Measurements from ENCODE around the gene CDH23.

Gene CDH23

DNA sequence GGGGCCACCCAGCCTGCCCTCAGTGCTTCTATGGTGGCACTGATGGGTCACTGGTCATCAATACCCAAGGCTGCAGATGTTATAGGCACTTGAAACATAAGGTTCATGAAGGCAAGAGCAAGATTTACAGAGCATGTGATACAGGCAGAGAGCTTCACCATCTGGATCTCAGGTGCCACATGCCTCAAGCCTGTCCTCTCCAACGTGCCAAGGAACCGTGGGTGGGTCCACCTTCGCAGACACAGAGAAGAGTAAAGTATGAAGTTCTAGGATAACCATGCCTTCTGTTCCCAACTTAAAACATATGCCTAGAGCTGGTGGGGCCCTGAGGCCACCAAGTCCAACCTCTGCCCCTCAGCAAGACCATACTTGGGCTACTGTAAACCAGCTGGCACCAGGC, 26.7 kb upstream of the CDH23 start:
- DNase-seq (ENCODE audit: low read depth): no peak

DNA sequence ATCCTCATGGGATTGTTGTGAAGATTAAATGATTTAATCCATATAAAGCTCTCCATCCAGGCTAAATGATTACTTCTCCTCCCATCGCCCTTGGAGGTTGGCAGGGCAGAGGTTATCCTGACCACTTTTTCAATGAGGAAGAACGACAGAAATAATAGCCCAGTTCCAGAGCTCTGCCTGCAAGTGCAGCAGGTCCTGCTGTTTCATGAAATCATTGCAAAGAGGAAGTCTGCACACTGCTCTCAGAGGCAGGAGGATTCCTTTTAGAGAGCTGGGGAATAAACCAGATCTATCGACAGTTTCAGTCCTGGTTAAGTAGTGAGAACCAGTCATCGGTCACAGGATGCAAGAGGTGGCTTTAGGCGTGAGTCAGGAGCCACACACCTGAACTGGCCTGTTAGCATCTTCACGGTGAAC, 25.0 kb upstream of the CDH23 start:
- DNase-seq (ENCODE audit: low read depth): no peak

DNA sequence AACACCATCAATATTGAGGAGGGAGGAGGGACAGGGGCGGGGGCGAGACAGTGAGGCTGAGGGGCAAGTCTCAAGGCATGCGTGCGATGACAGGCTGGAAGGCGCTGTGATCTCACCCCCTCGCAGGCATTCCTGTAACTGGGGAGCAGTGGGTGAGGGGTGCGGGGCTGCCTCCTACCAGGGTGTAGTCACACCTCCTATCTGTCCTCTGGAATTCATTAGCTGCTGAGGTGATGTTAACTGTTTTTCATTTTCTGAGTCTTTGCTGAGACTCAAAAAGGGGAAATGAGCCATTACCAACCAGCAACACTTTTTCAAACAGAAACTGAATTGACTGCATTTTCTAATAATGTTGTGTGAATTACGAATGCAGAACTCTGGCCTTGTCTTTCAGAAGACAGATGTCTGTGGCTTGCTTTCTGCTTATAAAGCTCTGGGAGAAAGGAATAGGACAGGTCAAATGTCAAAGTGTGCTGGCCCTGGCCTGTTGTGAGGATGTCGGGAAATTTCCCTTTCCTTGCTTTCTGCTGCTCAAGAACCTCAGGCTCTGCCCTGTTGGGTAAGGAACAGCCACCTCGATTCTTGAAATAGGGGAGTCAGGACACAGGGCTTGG, 23.7 kb upstream of the CDH23 start:
- DNase-seq (ENCODE audit: low read depth): no peak

DNA sequence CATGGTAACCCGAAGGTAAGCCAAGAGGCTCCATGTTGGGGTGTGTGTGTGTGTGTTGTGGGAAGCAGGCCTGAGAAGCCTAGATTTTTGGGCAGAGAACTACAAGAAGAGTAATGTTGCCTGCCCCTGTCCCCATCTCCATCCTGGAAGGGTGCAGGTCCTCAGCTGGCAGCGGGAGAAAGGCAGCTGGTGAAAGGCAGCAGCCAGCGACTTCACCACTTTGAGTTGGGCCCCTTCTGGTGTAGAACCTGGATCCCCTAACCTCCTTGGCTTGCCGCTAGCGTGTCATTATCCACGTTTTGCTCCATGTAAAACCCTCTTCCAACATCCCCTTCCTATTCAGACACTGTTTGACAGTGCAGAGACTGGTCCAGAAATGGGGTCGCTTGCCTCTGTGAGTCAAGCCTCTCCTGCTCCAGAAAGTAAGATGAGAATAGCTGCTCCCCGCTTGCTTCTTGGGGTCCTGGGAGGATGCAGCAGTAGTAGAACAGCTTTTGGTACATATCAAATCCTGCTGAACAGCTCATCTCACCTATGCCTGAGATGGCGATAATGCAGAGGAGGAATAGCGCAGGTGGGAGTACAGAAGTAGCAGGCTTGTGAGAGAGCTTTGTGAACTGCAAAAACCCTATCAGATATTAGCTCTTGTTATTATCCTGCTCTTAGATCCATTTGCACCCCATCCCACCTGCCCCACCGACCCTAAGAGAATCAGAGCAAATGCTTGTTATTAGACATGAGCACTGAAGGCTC, 22.1 kb upstream of the CDH23 start:
- no peak for DNase-seq (ENCODE audit: low read depth)

DNA sequence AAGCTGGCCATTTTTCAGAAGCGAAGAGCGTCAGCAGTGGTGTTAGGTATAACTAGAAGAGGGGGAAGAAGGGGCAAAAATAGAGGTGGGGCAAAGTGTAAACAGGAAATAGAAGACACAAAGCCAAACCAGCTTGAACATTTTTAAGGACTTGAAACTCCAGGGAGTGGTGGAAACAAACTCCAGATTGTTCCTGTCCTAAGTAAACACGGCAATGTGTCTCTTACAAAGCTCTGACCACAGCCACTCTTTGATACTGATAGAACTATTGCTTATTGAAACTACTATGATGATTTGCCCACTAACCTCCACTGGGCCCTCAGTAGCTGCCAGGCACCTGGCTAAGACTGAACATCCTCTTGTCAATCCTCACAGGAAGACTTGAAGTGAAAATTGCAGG, 20.8 kb upstream of the CDH23 start:
- DNase-seq (ENCODE audit: low read depth): no peak

DNA sequence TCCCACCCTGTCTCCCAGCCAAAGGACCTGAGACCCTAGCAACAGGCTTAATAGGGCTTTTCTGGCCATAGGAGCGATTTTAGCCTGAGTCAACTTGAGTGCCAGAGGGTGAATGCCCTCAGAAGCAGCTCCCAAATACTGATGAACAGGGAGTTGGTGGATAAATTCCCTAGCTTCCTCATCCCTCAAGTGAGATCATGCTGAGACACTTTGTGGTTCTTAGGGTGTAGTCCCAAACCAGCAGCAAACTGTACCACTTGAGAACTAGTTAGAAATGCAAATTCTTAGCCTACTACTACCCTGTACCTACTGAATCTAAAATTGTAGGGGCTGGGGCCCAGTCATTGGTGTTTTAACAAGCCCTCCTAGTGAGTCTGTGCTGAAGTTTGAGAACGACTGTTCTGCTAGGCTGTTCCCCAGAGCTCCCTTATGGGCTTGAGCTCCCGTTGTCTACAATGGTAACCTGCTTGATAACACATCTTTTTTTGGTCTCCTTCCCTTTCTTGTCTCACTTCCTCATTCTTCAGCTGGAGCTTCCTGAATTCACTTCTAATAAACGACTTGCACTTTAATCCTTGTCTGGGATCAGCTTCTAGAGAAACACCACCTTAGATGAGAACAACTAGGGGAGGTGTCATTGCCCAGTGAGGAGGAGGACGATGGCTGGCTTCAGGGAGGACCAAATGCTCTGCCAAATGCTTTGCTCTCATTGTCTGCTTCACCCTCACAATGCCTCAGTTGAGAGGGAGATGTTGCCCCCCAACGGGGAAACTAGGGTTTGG, 18.2 kb upstream of the CDH23 start:
- no peak for DNase-seq (ENCODE audit: low read depth)

DNA sequence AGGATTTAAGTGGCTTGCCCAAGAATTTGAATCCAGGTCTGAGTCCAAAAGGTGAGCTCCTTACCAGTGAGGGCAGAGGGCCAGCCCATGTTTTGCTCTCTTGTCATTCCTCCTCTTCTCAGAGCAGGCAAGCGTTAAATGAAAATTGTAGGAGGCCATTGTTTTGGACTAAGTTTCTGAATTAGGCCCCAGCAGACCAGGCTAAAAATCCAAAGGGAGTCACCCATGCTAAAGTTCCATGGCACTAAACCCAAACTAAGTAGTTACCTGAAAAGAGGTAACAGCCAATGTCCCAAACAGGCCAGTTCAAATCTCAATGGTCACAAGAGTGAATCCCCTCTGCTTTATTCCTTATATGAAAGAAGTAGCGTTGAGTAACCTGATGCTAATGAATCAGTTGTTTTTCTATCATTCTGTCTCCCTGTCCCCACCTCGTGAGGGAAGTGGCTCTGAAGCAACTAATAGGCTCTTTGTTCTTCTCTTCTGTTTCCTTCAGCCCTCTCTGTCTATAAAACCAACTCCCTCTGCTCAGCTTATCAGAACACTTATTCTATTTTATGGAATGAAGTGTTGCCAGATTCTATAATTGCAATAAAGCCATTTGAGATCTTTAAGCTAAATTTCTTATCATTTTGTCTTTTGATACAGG, 17.5 kb upstream of the CDH23 start:
- no peak for DNase-seq (ENCODE audit: low read depth)

DNA sequence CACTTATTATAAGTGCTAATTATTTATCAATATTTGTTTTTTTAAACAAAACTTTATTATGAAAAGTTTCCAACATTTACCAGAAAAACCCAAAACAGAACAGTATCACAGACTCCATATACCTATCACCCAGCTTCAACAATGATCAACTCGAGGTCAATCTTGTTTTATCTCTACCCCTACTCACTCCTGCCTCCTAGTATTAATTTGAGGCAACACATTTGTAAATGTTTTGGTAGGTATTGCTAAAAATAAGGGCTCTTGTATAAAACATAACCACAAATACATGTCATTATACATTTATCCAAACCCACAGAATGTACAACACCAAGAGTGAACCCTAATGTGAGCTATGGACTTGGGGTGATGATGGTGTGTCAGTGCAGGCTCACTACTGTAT, 15.9 kb upstream of the CDH23 start:
- no peak for DNase-seq (ENCODE audit: low read depth)

DNA sequence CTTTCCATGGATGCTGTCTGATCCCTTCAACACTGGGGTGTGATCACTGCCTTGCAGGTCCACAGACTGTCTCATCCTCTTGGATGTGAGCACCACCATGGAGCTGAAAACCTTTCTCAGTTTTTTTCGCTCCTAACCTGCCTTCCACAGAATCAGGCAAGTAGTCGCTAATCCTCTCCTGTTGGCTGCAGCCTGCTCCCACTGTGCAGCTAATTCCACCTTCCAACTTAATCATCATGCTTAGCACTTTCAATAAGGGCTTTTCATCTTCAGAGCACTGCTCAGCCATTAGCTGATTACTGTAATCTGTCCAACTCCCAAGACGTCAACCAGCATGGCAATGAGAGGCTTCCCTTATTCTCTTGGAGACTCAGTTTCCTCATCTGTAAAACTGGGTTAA, 15.1 kb upstream of the CDH23 start:
- DNase-seq (ENCODE audit: low read depth): no peak

DNA sequence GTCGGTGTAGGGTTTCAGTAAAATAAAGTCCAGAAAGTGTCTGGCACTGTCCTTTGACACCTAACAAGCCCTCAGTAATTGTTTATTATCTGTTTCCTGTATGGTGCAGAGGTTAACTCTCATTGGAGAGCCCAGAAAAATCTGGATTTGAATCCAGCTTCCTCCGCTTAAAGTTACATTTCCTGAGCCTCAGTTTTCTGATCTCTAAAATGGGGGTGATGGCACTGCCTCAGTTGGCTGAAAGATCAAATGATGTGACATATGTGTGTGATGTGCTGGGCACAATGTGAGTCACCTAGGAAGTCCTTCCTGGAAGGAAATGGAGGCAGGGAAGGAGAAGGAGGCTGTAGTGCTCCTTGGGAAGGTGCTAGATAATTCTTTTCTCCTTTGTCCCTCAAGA, 14.7 kb upstream of the CDH23 start:
- DNase-seq (ENCODE audit: low read depth): no peak

DNA sequence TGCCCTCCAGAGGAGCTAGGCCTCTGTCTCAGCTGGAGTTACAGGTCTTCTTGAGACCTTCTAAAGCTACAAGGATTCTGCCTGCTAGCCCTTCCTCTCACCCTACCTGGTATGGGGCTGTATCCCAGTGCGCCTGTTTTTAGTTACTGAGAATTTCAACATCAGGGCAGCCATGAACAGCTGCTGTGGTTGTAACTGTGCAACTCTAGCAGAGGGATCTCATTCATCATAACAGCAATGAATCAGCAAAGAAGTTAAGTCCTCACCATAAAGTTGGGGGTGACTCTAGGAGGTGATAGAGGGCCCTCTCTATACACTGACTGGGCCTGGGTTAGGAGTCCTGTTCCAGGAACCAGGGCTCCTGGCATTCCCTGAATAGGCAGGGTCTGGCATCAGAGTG, 14.0 kb upstream of the CDH23 start:
- DNase-seq (ENCODE audit: low read depth): no peak

DNA sequence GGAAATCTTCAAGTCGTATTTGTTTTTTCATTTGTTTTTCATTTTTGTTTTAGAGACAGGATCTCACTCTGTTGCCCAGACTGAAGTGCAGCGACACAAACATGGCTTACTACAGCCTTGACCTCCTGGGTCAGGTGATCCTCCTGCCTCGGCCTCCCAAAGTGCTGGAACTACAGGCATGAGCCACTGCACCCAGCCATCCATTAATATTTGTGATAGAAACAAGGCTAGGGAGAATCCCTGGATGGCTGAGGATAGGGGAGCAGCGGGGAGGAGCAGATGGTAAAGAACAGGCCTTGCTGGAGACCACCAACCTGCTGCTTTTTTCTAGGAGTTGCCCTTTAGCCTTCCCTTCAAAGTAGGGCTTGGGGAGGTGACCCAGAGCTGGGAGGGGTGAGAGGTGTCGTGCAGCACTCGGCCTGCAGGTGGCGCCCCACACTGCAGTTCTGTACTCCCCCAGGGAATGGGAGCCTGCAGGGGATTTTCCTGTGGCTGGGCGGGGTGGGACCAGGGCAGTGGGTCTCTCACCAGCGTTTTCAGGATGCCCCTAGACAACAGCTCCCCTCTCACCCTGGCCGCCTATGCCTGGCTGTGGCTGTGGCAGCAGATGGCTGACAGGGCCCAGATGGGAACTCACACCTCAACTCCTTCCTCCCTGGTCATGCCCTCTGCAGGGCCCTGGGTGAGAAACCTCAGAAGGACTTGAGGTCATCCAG, 12.6 kb upstream of the CDH23 start:
- DNase-seq (ENCODE audit: low read depth): peak; percentile 57

DNA sequence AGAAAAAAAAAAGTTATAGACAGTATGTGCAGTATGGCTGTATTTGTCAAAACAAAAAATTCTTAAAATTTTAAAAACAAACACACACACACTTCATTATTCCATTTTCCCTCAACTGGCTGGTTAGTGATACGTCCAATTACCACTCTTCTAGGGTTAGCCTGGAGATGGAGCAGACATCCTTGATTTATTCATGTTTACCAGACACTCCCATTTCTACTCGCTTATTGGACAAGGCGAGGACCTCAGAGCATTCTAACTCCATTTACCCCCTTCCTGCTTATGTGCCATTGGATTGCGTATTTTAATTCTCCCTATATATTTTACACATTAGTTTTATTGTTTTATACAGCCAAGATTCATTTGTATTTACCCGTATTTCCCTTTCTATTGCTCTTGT, 8.5 kb upstream of the CDH23 start:
- no peak for DNase-seq (ENCODE audit: low read depth)

DNA sequence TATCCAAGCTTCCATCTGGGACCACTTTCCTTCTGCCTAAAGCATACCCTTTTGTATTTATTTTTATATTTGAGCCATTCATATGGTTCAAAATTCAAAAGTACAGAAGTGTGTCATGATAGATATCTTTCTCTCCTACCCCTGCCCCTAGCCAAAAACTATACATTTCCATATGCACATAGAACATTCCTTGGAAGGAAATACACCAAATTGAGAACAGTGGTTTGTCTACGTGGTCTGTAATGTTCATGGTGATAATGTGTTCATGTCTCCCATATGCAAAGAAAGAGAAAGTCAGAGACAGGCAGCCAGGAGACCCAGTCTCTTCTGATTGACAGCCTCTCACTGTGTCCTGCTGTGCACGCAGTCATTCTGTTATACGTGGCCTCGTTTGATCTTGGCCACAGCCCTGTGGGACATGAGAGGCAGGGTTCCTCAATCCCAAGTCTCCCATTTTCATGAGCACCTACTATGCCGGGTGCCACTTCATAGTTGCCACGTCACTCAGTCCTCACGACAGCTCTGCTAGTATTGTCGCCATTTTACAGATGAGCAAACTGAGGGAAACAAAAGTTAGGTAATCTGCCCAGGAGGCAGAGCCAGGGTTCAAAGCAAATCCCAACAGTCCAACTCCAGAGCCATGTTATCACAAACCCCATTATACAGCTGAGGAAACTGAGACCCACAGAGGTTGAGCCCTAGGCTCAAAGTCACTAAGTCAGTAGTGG, 8.0 kb upstream of the CDH23 start:
- DNase-seq (ENCODE audit: low read depth): no peak

DNA sequence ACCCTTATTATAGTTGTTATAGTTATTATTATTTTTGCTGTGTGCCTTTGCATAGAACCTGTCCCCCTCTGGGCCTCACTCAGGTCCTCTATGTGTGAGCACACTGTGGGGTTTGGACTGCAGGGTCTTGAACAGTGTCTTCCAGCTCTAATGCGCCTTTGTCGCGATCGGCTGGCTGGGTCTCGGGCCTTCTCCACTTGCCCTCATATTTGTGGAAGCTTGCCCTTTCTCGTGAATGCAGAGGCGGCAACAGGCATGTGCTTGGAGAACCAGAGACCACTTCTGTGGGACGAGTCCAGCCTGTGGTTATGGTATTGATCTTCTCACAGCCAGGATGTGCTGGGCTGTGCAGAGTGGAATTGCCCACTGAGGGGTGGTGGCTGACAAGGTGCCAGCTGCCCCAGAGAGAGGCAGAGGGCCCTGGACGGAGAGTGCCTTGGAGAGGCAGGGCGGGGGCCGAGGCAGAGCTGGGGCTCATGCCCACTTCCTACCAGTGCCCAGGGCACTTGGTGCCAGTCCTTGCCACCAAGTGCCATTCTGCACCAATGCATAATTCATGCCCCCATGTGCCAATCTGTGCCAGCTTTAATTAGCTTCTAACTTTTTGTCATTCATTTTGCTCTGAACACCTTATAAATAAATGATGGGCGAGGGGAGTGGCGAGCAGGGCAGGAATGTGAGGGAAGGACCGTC, 6.8 kb upstream of the CDH23 start:
- DNase-seq (ENCODE audit: low read depth): no peak

DNA sequence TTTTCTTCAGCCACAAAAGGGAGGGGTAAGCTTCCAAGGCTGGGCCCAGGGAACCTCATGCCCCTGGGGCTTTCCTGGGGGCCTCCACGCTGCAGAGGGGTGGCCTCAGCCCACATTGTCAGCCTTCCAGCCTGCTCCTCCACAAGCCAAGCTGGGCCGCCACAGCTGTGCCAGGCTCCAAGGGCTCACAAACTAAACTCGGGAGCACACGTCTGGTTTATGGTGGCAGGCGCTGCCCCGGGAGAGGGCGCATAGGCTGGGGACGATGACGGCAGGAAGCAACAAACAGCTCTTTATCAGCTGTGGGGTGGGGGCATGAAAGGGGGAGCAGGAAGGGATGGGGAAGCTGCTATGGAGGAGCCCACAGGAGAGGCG, 6.3 kb upstream of the CDH23 start:
- no peak for DNase-seq (ENCODE audit: low read depth)

DNA sequence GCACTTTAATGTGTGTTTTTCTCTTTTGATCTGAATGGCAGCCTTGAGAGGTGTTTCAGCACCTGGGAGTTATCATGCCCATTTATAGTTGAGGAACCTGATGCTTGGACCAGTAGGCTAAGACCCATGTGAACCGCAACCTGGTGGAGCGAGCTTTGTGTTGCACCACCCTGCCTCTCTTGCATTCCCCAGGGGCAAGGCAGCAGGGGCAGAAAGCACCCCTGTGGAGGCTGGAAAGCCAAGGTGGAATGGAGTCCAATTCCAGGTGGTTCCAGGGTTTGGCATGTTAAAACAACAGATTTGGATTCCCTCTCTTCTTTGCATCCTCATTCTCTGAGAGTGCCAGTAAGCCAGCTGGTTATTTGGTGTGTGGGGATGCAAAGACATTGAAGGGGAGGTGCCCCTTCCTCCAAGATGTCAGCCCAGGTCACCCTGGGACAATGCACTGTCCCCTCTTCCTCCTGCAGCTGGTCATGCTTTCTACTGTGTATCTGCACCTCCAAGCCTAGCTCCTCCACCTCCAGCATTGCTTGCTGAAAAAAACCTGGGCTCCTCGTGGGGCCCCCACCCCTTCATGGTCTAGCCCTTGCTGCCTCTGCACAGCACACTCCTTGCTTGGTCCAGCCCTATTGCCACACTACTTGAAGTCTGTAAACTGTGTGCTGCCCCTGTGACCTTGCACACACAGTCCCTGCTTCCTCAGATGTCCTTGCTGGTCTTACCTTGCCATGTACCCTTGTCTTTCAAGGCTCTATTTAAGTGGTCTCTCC, 5.6 kb upstream of the CDH23 start:
- no peak for DNase-seq (ENCODE audit: low read depth)

DNA sequence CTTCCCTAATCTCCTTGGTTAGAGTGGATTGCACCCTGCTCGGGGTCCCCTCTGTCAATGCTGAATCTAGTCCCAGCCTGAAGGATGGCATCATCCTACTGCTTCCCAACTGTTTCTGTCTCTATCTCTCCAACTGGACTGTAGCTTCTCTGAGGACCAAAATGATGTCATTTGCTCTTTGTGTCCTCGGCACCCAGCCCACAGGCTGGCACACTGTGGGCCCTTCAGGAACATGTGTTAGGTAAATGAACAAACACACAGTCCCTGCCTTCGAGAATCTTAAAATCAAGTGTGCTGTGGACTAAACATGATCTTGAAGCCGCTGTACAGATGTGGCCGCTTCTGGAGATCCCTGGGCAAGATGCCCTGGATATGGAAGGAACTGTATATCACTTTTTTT, 5.0 kb upstream of the CDH23 start:
- no peak for DNase-seq (ENCODE audit: low read depth)

DNA sequence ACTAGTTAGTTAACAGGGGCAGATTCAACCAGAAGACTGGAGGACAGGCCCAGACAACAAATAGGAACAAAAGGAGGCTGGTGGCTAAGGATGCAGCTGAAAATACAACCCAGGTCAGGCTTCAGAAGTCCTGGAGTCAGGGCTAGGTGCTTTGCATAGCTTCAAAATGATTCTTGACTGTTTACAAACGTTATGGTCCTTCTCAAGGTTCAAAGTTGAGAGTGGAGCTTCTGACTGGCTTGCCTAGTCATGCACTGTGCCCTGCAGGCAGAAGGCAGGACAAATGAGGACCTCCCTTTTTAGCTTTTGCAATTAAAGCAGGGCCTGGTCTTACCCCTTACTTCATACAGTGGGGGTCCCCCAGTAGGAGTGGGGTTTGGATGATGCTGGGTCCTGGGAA, 4.4 kb upstream of the CDH23 start:
- no peak for DNase-seq (ENCODE audit: low read depth)

All from stimulated activated CD4-positive, alpha-beta T cell treated with anti-CD3 and anti-CD28 coated beads, Interleukin-2, amount 100 ng/mL, for 4 hours (primary cell).